Measurements from ENCODE around the gene NFS1.
A peak's percentile ranks its signal among the peaks of the same experiment; 100 is the strongest.

Gene NFS1

DNA sequence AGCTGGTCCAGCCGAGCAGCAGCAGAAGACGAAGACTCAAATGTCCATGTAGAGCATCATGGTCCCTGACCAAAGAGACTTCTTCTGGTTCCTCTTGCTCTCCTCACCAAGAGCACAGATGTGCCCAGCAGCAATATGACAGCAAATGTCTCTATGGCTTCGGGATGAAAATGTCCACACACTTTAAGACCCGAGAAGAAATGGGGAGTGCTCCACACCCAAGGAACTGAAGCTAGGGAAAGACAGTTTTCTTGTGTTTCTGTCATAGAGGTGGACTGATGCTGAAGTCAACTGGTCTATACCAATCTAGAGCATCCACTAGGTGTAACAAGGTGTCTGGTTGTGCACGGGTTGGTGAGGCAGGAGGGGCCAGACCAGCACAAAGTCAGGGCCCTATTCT is 29.9 kb downstream of the NFS1 start:
- DNase-seq: no peak

DNA sequence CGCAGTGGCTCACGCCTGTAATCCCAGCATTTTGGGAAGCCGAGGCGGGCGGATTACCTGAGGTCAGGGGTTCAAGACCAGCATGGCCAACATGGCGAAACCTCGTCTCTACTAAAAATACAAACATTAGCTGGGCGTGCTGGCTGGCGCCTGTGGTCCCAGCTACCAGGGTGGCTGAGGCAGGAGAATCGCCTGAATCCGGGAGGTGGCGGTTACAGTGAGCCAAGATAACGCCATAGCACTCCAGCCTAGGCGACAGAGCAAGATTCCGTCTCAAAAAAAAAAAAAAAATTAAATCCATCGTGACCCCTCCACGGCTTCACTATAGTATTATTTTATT is 33.2 kb downstream of the NFS1 start:
- no peak for DNase-seq

DNA sequence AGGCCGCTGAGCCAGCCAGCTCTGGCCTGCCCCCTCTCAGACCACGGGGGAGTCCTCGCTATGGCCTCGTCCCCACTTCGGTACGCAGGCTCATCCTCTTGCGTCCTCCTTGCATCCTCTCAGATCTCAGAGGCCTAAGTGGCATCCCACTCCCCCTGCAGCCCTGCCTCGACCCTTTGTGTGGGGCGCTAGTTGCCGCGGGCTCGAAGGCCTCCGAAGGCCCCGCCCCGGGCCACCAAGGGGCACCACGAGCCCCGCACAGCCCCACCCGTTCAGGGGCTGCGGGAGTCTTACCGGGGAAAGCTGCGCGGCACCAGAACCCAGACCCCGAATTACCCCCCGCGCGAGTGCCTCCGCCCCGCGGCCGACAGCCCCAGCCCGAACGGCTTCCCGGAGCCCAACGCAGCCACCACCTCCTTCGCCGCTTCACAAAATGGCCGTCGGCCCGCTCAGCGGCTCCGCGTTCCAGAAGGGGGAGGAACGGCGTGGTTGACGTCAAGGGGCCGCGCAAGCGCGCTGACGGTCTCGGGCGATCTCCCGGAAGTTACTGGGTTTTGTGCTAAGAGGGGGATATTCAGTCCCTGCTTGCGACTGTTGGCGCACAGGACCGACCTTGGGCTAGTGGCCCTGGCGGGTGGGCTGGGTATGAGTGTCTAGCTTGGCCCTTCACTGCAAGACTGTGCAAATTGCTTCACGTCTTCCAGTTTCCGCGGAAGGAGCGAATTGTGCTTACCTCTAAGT is 34.5 kb downstream of the NFS1 start, which contains the start of the genes CPNE1 and RBM12:
CPNE1 (minus strand) TSS at position 435 of the 741 bp plus-strand sequence. CDS start 31,977 bp downstream, outside the sequence.
RBM12 (minus strand) TSS at position 435 of the 741 bp plus-strand sequence. CDS start 9,578 bp downstream, outside the sequence.
- peak; percentile 87 for DNase-seq

DNA sequence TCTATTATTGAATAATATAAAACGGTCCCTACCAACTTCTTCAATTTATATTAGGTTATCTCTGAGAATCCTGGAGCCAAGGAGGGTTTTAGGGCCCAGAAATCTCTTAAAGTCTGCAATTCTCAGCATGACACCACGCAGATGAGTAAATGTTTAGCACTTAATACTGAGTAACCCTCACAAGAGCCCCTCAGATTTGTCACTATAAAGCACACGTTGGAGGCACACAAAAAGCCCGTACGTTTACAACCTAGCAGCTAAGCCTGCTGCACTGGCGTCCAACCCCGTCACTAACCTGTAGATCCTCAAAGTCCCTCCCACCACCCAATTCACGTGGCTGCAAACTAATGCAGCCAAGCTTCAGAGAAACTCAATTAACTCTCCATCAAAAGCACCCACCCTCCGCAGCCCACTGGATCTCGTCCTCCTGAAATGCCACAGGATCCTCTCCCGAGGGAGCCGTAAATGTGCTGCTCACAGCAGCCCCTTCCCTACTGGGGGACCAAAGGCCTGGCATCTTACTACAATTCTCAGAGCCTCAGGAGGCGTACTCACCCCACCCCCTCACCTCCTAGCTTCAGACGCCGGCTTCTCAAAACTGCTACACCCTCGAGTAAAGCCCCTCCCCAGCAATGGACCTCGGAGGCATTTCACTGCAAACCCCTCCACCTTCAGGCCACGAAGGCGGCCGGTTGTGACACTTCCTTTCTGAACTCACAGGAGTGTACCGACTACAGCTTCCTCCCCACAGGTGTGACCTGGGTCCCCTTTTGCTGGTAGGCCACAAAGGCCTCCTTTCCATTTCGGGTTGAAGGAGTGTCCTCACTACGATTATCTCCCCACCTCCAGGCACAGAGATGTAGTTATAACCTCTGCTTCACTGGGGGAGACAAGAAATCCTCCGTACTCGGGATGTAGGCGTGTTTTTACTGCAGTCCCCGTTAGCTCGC is 35.4 kb downstream of the NFS1 start:
- peak; percentile 13 for DNase-seq

DNA sequence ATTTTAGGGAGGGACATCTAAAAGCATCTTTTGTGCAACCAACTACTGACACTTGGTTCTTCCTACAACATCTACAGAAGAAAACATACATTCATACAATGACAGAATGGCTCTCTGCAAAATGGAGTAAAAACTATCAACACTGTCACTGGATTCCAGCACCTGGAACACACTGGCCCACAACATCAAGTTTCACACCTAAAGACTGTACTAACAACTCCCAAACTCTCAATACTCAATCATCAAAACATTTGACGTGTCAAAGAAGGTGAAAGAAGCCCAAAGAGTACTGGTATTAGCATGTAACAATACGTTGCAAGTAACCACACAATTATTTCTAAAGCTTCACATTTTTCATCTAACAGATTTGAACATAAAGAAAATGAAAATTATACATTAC is 36.6 kb downstream of the NFS1 start:
- DNase-seq: no peak

DNA sequence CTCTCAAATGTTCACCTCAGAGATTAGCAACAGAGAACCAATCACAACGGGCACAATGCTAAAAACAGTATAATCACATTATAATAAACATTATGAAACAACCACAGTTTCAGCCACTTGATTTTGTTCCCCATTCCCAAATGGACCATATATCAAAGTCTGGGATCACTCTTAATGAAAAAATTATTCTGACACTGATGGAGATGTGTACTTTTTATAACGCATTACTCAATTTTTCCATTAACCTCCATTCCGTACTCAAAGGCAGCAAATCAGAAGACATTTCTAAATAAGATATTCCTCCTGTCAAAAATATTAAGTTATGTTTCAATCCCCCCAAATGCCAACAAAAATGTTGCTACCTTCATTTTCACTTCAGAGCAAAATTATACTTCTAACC is 37.2 kb downstream of the NFS1 start:
- DNase-seq: no peak

DNA sequence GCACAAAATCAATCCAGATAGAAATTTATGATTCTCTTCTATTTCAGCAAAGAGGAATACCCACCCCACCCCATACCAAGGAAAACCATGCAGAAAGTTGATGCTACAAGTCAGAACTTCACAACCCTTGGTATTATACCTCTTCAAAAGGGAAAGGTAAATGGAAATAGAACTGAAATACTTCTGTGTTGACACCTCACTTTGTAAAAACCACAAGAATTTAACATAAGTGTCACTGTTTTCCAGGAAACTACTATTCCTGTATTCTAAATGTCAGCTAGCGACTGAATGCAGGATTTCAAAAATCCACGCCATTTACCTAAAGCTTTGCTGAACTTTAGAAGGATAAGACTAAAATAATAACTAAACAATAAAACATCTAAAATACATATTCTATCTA is 38.1 kb downstream of the NFS1 start:
- no peak for DNase-seq

DNA sequence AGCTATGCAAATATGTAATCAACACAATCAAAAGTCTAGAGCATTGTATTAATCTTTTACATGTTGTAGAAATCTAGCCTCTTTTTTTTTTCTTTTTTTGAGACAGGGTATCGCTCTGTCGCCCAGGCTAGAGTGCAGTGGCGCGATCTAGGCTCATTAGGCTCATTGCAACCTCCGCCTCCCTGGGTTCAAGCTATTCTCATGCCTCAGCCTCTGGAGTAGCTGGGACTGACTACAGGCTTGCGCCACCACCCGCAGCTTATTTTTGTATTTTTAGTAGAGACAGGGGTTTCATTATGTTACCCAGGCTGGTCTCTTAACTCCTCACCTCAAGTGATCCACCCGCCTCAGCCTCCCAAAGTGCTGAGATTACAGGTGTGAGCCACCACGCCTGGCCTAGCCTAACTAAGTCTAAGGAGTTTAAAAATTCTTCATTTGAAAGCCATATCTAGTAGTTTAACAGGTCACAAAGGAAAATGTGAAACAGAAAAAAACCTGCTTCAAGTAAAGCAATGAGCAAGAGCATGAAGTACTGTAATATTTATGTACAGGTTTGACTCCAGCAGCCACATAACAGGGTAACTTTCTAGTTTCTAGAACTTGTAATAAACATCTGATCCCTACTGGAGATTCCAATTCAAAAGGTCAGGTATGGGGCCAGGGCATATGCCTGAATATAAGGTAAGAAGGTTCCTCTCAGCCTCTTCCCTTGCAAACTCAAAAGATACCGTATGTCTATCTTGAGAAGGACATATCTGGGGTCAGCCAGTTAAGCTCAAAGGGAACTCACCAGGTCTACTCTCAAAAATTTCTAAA is 38.8 kb downstream of the NFS1 start:
- DNase-seq: no peak

DNA sequence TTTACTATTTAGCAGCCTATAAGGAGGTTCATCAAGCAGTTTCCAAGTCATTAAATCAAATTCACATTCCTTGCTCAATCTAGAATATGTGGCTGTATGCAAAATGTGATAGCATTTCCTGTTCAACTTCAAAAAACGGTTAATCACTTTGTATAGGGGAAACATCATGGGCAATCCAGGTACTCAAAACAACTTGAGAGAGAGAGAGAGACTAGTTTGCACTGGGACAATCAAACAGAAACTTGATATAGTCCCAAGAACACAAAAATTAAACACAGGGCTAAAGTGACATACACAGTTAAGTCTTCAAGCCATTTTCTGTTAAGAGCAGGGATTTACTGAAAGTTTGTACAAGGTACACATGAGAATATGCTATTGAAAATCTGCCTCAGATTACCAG is 41.9 kb downstream of the NFS1 start:
- DNase-seq: peak; percentile 8

DNA sequence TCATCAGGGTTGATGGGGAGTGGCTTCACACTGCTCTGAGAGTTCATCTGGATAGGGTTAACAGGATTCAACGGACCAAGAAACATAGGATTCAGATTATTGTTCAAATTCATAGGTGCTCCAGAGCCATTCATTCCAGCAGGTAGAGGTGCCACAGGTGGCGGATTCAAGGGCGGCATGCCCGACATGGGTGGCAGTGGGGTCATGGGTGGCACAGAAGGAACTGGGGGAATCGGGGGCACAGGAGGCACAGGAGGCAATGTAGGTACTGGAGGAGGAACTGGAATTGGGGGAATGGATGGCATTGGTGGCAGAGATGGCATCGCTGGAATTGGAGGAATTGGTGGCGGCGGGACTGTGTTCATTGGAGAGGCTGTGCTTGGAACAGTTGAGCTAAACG is 44.7 kb downstream of the NFS1 start:
- DNase-seq: no peak

DNA sequence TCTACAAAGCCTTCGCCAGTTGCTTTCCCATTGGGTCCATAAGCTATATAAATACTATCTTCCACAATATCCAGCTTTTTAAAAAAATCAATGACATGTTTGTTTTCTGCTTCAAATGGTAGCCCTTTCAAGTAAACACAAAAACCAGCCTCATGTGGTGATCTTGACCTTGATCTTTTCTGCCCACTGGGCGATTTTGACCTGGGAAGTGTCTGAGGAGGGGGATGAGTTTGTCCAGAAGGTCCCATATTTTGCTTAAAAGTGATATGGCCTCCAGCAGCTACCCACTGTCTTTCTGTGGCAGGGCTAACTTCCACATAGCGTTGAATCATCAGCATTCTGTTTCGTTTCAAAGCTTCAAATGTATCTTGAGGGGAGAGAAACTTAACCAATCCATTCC is 45.3 kb downstream of the NFS1 start:
- no peak for DNase-seq

DNA sequence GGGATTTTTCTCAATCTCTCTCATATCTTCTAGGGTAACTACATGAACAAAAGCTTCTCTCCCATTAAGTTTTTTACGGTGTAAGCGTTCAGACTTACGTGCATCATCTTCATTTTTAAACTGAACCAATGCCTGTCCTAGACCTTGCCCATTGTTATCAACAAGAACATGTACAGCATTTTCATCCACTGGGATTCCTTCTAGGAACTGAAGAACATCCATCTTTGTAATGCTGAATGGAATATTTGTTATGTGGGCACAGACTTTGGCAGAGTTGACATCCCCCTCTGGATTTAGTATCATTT is 45.8 kb downstream of the NFS1 start:
- no peak for DNase-seq

DNA sequence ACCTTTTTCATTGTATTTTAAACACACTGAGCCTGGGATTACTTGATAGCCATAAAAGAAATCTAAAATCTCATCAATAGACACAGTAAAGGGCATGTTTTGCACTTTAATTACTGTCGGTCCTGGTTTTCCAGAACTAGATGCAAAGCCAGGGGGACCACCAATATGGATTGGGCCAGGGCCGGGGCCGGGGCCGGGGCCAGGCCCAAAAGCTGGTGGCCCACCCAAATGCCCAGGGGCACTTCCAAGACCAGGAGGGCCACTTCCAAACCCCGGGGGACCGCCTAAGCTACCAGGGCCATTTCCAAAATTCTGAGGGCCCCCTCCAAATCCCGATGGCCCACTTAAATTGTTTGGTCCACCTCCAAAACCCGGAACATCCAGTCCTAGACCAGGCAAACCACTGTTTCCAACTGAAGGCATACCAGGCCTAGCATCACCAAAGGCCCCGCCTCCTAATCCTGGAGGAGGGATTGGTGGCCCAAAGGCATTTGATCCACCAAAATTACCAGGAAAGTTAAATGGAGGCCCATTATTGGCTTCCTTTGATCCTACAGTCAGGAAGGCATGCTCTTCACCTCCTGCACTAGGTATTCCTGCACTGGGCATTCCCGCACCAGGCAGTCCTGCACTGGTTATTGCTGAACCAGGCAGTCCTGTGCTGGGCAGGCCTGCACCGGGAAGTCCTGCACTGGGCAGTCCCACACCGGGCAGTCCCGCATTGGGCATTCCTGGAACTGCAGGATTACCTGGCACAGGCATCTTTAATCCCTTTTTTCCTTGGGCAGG is 46.3 kb downstream of the NFS1 start:
- no peak for DNase-seq

DNA sequence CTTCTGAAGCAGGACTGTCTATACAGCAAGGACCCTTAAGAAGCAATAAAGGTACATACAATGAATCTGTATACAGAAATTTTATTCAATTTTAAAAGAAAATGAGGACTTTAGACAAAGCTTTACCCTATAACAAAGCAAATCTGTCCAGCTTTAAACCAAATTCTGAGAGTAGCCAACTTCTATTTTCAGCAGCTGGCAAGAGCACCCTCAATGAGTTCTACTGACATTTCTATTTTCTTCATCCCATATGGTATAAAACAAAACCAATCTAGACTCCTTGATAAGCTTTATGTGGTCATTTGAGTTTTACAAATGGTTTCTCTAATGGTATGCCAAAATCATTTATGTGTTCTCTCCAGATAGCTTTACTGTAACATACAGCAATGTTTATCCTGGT is 47.2 kb downstream of the NFS1 start:
- DNase-seq: no peak

DNA sequence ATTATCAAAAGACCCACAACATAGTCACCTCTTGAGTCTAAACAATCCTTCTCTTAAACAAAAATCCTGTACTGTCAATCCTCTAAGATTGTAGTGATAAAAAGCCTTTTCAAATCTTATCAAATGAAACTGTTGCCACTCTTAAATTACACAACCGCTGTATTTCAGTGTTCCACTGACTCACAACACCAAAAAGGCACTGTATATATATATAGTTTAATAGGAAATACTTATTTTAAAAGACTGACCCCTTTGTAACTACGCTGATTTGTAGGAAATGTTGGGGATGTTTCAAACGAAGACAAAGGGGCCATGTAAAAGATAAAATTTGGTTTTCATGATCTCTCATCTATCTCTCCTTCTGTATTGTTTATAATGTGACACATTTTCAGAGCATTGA is 48.5 kb downstream of the NFS1 start:
- no peak for DNase-seq

DNA sequence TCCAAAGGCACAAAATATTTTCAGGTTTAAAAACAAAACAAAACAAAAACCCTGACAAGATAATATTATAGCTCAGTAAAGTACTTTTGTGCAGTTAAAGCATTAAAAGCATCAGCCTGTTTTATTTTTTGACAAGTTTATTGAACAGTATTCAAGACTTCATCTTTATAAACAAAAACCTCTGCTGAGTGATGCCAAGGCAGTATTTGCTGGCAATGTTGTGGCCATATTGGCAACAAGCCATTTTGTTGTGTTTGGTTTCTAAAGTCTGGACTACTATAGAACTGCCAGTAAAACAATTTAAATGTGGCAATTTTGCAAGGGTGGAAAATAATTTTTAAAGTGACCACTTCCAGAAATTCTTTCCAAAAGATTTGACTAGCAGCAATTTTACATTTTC is 50.3 kb downstream of the NFS1 start:
- no peak for DNase-seq

DNA sequence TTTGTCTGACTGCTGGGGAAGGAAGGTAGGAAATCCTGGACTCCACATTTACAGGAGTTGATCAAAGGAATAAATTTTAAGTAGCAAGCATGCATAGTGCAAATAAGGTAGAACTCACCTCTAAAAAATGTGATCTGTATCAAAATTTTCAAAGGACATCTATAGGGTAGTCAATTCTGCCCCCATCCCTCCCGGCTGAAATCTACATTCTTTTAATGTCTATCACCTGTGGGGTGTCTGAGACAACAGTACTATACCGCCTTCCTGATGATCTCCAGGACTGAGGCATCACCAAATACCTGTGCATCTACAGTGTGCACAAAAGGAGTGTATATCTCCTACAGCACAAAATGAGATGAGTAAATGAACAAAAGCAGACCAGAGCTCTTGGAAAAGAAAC is 54.3 kb downstream of the NFS1 start:
- no peak for DNase-seq

DNA sequence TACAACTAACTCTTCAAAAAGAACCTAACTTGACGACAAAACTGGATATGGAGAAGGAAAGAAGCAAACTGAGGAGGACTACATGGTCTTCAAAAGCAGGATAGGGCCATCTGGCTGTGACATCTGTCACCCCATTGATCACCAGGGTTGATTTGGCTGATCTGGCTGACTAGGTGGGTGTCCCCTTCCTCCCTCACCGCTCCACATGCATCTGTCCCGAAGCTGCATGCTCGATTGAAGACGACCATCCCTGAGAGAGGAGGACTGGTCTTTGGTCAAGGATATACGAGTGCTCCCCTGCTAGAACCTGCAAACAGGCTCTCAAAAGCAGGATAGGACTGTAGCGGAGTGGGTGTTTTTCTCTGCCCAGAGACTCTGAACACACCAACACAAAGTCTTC is 56.1 kb downstream of the NFS1 start:
- no peak for DNase-seq

DNA sequence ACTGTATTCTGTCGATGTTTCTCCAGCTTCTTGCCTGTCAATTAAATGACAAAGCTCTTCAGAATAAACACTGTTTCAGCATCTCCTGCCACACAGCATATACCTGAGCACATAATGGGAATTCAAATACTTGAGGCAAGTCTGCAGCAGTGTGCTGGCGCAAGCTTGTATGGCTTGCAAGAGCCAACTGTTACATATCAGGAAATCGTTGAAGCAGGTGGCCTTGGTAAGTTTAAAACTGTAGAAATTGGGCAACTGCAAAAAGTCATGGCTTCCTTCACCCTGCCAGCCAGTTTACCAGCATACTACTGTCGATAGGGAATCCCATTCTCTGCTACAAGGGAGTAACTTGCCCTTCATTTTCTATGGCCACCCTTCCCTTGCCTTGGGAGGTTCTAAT is 57.4 kb downstream of the NFS1 start:
- DNase-seq: no peak

DNA sequence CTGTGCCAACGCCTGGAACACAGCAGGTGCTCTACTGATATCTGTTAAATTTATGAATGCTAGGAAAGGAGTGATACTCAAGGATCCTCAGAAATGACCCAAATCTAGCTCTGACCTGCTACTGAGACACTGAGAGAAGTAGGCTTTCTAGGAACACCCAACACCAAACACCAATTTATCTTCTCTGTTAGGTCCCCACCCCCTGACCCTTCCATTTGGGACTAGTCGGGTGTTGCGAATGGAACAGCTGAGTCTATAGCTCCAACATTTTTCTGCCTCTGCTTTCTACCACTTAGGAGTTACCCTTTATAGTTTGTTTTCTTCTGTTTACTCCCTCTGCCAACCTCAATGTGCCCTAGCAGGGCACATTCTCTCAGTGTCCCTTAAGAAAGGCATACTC is 58.4 kb downstream of the NFS1 start:
- no peak for DNase-seq

DNA sequence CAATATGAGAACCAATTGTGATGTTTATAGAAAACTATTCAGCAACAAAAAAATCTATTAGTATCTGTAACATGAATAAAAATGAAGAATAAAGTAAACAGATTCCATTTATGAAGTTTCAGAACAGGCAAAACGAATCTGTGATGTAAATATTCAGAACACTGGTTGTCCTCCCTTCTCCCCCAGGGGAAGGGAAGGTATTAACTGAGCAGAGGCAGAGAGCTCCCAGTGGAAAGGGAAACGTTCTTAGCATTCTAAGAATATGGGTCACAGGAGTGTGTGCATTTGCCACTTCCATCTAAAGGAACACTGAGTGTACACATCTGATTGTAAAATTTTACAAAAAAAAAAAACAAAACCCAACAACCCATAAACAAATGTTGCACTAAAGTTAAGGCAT is 60.4 kb downstream of the NFS1 start:
- no peak for DNase-seq

DNA sequence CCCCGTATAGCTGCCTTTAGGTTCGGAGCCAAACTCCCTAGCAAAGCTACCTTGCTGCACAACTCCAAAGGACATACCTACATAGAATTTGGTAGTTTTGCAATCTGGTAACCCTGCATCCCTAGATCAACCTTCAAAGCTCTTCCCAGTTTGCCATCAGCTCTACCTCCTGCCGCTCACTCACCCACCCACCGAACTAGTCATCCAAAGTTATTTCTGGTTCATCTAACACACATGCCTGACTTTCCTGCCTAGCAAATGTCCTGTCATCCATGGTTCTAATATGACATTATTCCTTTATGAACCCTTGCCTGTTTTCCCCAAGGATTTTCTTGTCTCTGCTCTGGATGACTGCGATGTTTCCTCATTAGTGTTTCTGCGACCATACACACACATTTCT is 61.9 kb downstream of the NFS1 start:
- no peak for DNase-seq

DNA sequence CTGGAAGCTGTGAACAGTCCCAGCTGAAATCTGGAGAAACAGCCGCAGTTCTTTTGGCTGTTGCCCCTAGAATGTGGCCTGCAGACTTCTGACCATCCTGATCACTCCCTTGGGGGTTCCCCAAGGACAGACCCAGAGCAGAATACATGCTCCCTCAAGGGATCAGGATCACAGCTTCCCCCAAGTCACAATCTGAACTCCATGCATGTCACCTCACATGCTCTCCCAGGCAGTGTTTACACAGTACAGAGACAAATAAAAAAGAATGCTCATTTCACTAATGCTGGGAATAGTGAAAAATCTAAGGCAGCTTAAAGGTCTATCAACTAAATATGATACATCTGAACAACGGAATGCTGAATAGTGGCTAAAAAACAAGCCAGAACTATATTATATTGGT is 63.1 kb downstream of the NFS1 start:
- no peak for DNase-seq

Measured in NCI-H2029 treated with DMSO at 0.1 percent for 48 hours (cell line).